ENCODE data around the gene ZNF688. TPM values are rescaled to one million over a fixed set of nuclear protein-coding genes. Genes with fewer than 3 reads are reported as not detected.

Gene ZNF688
- total and polyA plus RNA-seq, 2 of the 13 experiments (the other 11 are each of a cell fraction or from before 2014, with no cell fraction given), result 2.4 to 5.4 TPM

- TF ChIP-seq, protein P1, sequence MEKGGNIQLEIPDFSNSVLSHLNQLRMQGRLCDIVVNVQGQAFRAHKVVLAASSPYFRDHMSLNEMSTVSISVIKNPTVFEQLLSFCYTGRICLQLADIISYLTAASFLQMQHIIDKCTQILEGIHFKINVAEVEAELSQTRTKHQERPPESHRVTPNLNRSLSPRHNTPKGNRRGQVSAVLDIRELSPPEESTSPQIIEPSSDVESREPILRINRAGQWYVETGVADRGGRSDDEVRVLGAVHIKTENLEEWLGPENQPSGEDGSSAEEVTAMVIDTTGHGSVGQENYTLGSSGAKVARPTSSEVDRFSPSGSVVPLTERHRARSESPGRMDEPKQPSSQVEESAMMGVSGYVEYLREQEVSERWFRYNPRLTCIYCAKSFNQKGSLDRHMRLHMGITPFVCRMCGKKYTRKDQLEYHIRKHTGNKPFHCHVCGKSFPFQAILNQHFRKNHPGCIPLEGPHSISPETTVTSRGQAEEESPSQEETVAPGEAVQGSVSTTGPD (CRISPR knock-in tag; IDR thresholded peaks at IDR 0.05), result no peak
- TF ChIP-seq SALL1 (CRISPR knock-in tag; IDR thresholded peaks at IDR 0.05) (peak; percentile 59), EHMT2 (IDR thresholded peaks at IDR 0.05; ENCODE audit: borderline replicate concordance, low read depth, low read length) (no peak), ZNF850 (CRISPR knock-in tag; conservative IDR thresholded peaks at IDR 0.05) (0 out of 2 replicates have a peak, but pooled peaks have one; percentile 3), MAFF (IDR thresholded peaks at IDR 0.05; ENCODE audit: low read depth, low read length) (no peak), FOXP4 (CRISPR knock-in tag; IDR thresholded peaks at IDR 0.05) (peak; percentile 36; the same call in 1 of the 2 replicates), XRCC5 (optimal IDR thresholded peaks at IDR 0.05; ENCODE audit: low read length) (peak; percentile 81), ZNF879 (CRISPR knock-in tag; IDR thresholded peaks at IDR 0.05) (no peak), HDAC1 (CRISPR knock-in tag; IDR thresholded peaks at IDR 0.05) (peak; percentile 72), HOXD1 (CRISPR knock-in tag; IDR thresholded peaks at IDR 0.05) (peak; percentile 74), STAT6 (CRISPR knock-in tag; IDR thresholded peaks at IDR 0.05; ENCODE audit: borderline replicate concordance) (no peak), MEIS2 (CRISPR knock-in tag; IDR thresholded peaks at IDR 0.05) (no peak), NRL (CRISPR knock-in tag; IDR thresholded peaks at IDR 0.05; ENCODE audit: borderline replicate concordance) (no peak; the same call in 1 of the 2 replicates), HIC2 (CRISPR knock-in tag; IDR thresholded peaks at IDR 0.05; ENCODE audit: low read depth) (peak; percentile 42; the same call in 1 of the 2 replicates), HMGA1 (CRISPR knock-in tag; conservative IDR thresholded peaks at IDR 0.05) (no peak), ELF1 (CRISPR knock-in tag; IDR thresholded peaks at IDR 0.05) (peak; percentile 78), PHF20 (CRISPR knock-in tag; IDR thresholded peaks at IDR 0.05) (peak; percentile 39), ZNF431 (CRISPR knock-in tag; IDR thresholded peaks at IDR 0.05; ENCODE audit: borderline replicate concordance, low read depth) (peak; percentile 52), ZSCAN21 (CRISPR knock-in tag; IDR thresholded peaks at IDR 0.05; ENCODE audit: borderline replicate concordance) (peak; percentile 44; the same call in 1 of the 2 replicates)
Measured at GRCh38 chr16:30526823-30527634, 44.5 kb downstream of the ZNF688 start (continued).

Data from HepG2 (cell line).